Progenitor cell of endocrine pancreas (in vitro differentiated cells): ENCODE measurements around the gene POT1. TPM values are rescaled to one million over a fixed set of nuclear protein-coding genes. Genes with fewer than 3 reads are reported as not detected.

ENCODE experiments used
- DNase-seq: peaks from one replicate; pipeline ENCODE4 v3.0.0; 2021; ENCODE audit warnings: low spot score; ENCODE audit not compliant: unreplicated experiment
- H3K27ac Mint-ChIP-seq: 2 replicates; pipeline ENCODE4 v1.8.0; 2021; ENCODE audit warnings: mild to moderate bottlenecking, moderate library complexity, mixed read lengths
- H3K27me3 Mint-ChIP-seq: 2 replicates; pipeline ENCODE4 v1.8.0; 2021; ENCODE audit warnings: mixed read lengths
- H3K36me3 Mint-ChIP-seq: 2 replicates; pipeline ENCODE4 v1.8.0; 2022; ENCODE audit warnings: mixed read lengths; ENCODE audit not compliant: insufficient read depth
- H3K4me1 Mint-ChIP-seq: 2 replicates; pipeline ENCODE4 v1.8.0; 2021; ENCODE audit warnings: low read depth, mixed read lengths
- H3K4me3 Mint-ChIP-seq: 2 replicates; pipeline ENCODE4 v1.8.0; 2021; ENCODE audit warnings: low read depth, mild to moderate bottlenecking, moderate library complexity, mixed read lengths
- H3K9me3 Mint-ChIP-seq: 2 replicates; pipeline ENCODE4 v1.8.0; 2021; ENCODE audit warnings: low read depth, mixed read lengths
- total RNA-seq: library from RNA; stranded (reverse); gene quantifications from 2 replicates; pipeline ENCODE4 v1.2.1, GENCODE V29; 2021
- TF ChIP-seq, protein P1 (sequence below): fragments of 200-600 bp; sonication (generic); IDR thresholded peaks from one replicate; pipeline ENCODE4 v1.5.0; 2021; ENCODE audit warnings: antibody characterized with exemption, mild to moderate bottlenecking; ENCODE audit not compliant: unreplicated experiment

The POT1 gene
- total RNA-seq, 1 donor from 2014 or later = 25.9 TPM

DNA sequence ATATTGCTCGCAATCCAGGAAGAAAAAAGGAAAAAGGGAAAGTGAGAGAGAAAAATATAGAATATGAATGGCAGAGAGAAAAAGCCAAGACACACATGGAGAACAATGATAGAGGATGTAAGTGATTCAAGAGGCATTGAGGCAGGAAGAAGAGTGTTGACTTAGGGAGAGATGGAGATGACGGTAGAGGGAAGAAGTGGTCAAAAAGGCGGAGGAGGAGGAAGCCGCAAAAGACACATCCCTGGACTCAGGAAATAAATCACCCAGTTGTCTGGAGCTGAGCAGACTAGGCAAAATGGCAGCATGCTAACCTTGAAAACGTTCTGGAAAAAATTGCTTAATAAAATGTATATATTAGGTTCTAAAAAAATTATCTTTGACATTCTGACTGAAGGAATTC is 146.4 kb downstream of the POT1 start:
- Mint-ChIP-seq H3K9me3 (no peaks in the 10 kb centered on the region), H3K4me3 (no peak overlapping the region), H3K27ac (no peak overlapping the region), H3K27me3 (no peaks in the 10 kb centered on the region), H3K4me1 (no peaks in the 10 kb centered on the region), H3K36me3 (no peaks in the 10 kb centered on the region)
- TF ChIP-seq, protein P1, sequence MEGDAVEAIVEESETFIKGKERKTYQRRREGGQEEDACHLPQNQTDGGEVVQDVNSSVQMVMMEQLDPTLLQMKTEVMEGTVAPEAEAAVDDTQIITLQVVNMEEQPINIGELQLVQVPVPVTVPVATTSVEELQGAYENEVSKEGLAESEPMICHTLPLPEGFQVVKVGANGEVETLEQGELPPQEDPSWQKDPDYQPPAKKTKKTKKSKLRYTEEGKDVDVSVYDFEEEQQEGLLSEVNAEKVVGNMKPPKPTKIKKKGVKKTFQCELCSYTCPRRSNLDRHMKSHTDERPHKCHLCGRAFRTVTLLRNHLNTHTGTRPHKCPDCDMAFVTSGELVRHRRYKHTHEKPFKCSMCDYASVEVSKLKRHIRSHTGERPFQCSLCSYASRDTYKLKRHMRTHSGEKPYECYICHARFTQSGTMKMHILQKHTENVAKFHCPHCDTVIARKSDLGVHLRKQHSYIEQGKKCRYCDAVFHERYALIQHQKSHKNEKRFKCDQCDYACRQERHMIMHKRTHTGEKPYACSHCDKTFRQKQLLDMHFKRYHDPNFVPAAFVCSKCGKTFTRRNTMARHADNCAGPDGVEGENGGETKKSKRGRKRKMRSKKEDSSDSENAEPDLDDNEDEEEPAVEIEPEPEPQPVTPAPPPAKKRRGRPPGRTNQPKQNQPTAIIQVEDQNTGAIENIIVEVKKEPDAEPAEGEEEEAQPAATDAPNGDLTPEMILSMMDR = no peak
- no peak for DNase-seq

DNA sequence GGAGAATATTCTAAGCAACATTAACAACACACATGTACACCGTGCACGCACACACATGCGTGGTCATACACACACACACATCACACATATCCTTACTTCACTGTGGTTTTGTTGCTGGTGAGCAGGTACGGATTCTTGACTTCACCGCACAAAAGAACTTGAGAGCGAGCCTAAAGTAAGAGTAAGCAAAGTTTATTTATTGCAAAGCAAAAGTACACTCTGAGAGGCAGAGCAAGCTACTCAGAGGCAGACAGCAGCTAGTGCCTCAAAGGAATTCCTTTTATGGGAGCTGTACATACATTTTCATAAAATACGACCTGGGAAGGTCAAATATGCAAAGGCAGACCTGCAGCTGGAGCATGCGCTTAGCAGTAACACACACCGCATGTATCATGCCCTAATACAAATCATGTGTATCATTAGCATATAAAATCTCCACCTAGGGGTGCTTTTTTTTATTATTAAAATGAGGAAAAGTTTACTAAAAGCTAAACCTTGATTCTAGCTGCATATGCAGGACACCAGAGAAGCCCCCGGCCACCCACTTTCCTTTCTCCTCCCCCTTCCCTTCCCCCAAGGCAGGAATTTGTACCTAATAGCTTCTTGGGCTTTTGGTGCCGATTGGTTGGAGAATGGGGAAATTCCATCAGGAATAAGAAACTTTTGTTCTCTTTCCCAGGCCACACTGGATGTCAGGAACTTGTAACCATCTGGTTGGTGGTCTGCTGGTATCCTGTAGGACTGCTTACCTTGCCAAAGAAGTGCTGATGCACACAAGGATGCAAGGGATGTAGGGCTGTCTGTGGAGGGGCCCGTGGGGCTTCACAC is 147.5 kb downstream of the POT1 start:
- H3K4me1 Mint-ChIP-seq = no peaks in the 10 kb centered on the region
- H3K27ac Mint-ChIP-seq = no peak overlapping the region
- no peak for DNase-seq
- no peaks in the 10 kb centered on the region for H3K36me3 Mint-ChIP-seq
- no peak overlapping the region for H3K4me3 Mint-ChIP-seq
- TF ChIP-seq, protein P1 = no peak
- H3K9me3 Mint-ChIP-seq = no peaks in the 10 kb centered on the region
- H3K27me3 Mint-ChIP-seq = no peaks in the 10 kb centered on the region

DNA sequence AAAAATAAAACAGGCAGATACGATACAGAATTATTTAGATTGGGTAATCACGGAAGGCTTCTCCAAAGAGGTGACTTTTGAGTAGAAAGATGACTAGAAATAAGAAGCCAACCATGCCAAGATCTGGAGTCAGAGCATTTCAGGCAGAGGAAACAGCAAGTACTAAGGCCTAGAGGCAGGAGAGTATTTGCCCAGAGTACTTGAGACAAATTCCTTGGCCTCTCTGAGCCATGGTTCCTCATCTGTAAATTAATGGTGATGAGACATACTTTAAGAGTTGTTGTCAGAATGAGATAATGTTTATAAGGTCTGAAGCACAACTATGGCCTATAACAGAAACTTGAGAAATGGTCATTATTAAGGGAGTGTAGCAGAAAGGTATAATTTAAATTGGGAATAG is 148.2 kb downstream of the POT1 start:
- no peak overlapping the region for H3K27ac Mint-ChIP-seq
- DNase-seq = no peak
- no peak overlapping the region for H3K4me3 Mint-ChIP-seq
- no peaks in the 10 kb centered on the region for H3K9me3 Mint-ChIP-seq
- H3K4me1 Mint-ChIP-seq = no peaks in the 10 kb centered on the region
- H3K27me3 Mint-ChIP-seq = no peaks in the 10 kb centered on the region
- no peaks in the 10 kb centered on the region for H3K36me3 Mint-ChIP-seq
- TF ChIP-seq, protein P1 = no peak

DNA sequence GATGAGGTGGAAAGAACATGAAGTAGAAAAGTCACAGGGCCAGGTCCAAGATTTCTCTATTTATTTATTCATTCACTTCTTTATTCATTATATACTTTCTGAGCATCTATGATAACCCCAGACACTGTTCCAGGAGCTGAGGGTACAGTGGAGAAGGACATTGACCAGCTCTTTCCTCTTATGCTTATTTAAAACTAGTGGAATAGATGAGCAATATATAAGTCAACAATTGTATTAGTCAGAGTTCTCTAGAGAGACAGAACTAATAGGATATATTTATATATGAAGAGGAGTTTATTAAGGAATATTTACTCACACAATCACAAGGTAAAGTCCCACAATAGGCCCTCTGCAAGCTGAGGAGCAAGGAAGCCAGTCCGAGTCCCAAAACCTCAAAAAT is 149.0 kb downstream of the POT1 start:
- DNase-seq = no peak
- peaks cover 3% of the 10 kb centered on the region for H3K4me1 Mint-ChIP-seq
- no peaks in the 10 kb centered on the region for H3K36me3 Mint-ChIP-seq
- no peak overlapping the region for H3K4me3 Mint-ChIP-seq
- TF ChIP-seq, protein P1 = no peak
- H3K9me3 Mint-ChIP-seq = no peaks in the 10 kb centered on the region
- no peak overlapping the region for H3K27ac Mint-ChIP-seq
- H3K27me3 Mint-ChIP-seq = no peaks in the 10 kb centered on the region

DNA sequence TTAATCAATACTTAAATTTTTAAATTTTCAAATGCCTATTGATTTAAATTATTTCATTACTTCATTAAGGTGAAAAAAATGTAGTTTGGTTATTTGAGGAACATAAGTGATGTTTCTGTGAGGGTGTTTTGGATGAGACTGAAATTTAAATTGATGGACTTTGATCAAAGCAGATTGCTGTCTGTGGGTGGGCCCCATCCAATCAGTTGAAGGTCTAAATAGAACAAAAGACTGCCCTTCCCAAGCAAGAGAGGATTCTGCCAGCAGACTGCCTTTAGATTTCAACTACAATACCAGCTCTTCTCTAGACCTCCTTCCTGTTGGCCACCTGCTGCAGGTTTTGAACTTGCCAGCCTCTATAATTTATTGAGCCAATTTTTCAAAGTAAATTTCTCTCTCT is 149.6 kb downstream of the POT1 start:
- Mint-ChIP-seq H3K27ac (no peak overlapping the region), H3K9me3 (no peaks in the 10 kb centered on the region), H3K27me3 (no peaks in the 10 kb centered on the region), H3K4me1 (peaks cover 3% of the 10 kb centered on the region), H3K36me3 (no peaks in the 10 kb centered on the region), H3K4me3 (no peak overlapping the region)
- TF ChIP-seq, protein P1 = no peak
- DNase-seq = no peak
